Mesenteric fat pad (tissue), 1 donor: Measurements from ENCODE around the gene SUMO3. TPM values are rescaled to one million over a fixed set of nuclear protein-coding genes. Genes with fewer than 3 reads are reported as not detected.

Experiments
- DNase-seq: peaks from one replicate; pipeline ENCODE4 v3.0.0-alpha.2; 2020; ENCODE audit warnings: low spot score
- total RNA-seq: library from RNA; stranded (reverse); fragmentation: NEBNext Ultra II Directional; extraction: Animal tissue kit (Norgen Biotek cat#: 25700); gene quantifications from one replicate; pipeline ENCODE4 v1.2.1, GENCODE V29; 2021
- donor health status: DM: yes; HTN: yes; CAD: no.

SUMO3 gene
- total RNA-seq, 1 donor from 2014 or later = 82.2 TPM

- DNase-seq = no peak
Measured at GRCh38 chr21:44804762-44805161, 13.1 kb downstream of the SUMO3 start.

GRCh38 chr21:44803651-44804050 is 14.2 kb downstream of the SUMO3 start:
- no peak for DNase-seq

- no peak for DNase-seq
Measured at GRCh38 chr21:44802396-44803153, 15.3 kb downstream of the SUMO3 start.

- peak; percentile 97 for DNase-seq
Measured at GRCh38 chr21:44801468-44802395, 16.1 kb downstream of the SUMO3 start, which contains the start of gene UBE2G2. Gene UBE2G2, minus strand, starts transcription at chr21:44801820. Its CDS starts 72 bp downstream, at chr21:44801748.

GRCh38 chr21:44800971-44801467 is 16.8 kb downstream of the SUMO3 start:
- DNase-seq = no peak

- no peak for DNase-seq
Measured at GRCh38 chr21:44800103-44800502, 17.8 kb downstream of the SUMO3 start.

- DNase-seq = no peak
Measured at GRCh38 chr21:44799646-44800045, 18.2 kb downstream of the SUMO3 start.

GRCh38 chr21:44797775-44798174 is 20.1 kb downstream of the SUMO3 start:
- DNase-seq = no peak

- DNase-seq = no peak
Measured at GRCh38 chr21:44795342-44795741, 22.5 kb downstream of the SUMO3 start.

- DNase-seq = no peak
Measured at GRCh38 chr21:44793592-44794374, 24.1 kb downstream of the SUMO3 start.

GRCh38 chr21:44792702-44793591 is 24.9 kb downstream of the SUMO3 start:
- DNase-seq = peak; percentile 83

GRCh38 chr21:44791993-44792392 is 25.9 kb downstream of the SUMO3 start:
- no peak for DNase-seq

GRCh38 chr21:44791246-44791645 is 26.6 kb downstream of the SUMO3 start:
- no peak for DNase-seq

- no peak for DNase-seq
Measured at GRCh38 chr21:44790368-44790767, 27.5 kb downstream of the SUMO3 start.

- DNase-seq = no peak
Measured at GRCh38 chr21:44789880-44790279, 28.0 kb downstream of the SUMO3 start.

- peak; percentile 45 for DNase-seq
Measured at GRCh38 chr21:44785620-44786335, 32.1 kb downstream of the SUMO3 start.

GRCh38 chr21:44784810-44785209 is 33.1 kb downstream of the SUMO3 start:
- peak; percentile 86 for DNase-seq

- DNase-seq = no peak
Measured at GRCh38 chr21:44783020-44783696, 34.7 kb downstream of the SUMO3 start.
